Bronchial epithelial cell (primary cell): ENCODE measurements around the gene UAP1L1. TPM values are rescaled to one million over a fixed set of nuclear protein-coding genes. Genes with fewer than 3 reads are reported as not detected.
A peak's percentile ranks its signal among the peaks of the same experiment; 100 is the strongest.

Experiments
- DNase-seq: peaks from one replicate; pipeline ENCODE4 v3.0.0-alpha.2; 2010; ENCODE audit warnings: low read depth
- FAIRE-seq: peaks from 2 replicates; lab custom pipeline; 2011; peaks lifted over from hg19 to GRCh38; lab: Jason Lieb, UNC
- H3K27me3 ChIP-seq: 2 replicates; pipeline ENCODE4 v1.5.1; 2011; ENCODE audit warnings: low read length; ENCODE audit not compliant: control insufficient read depth, insufficient read depth
- H3K36me3 ChIP-seq: 2 replicates; pipeline ENCODE4 v1.5.1; 2011; ENCODE audit warnings: low read length; ENCODE audit not compliant: control insufficient read depth, insufficient read depth
- H3K4me3 ChIP-seq: 2 replicates; pipeline ENCODE4 v1.5.1; 2011; ENCODE audit warnings: mild to moderate bottlenecking, low read depth, low read length, control low read depth
- total RNA-seq: library from RNA; depleted of rRNA; stranded (reverse); fragments of >200 nt; gene quantifications from 2 replicates; pipeline ENCODE4 v1.2.1, GENCODE V29; 2014
- TF ChIP-seq, protein P1 (sequence below): IDR thresholded peaks from 2 replicates; pipeline ENCODE4 v1.5.1; 2011; ENCODE audit warnings: mild to moderate bottlenecking, moderate library complexity, low read length, control low read depth, inconsistent platforms; ENCODE audit not compliant: insufficient read depth, severe bottlenecking

UAP1L1 gene
- total RNA-seq, 1 donor from 2014 or later: 3.2 TPM

GRCh38 chr9:137085920-137086530 is 8.7 kb downstream of the UAP1L1 start:
- TF ChIP-seq, protein P1, sequence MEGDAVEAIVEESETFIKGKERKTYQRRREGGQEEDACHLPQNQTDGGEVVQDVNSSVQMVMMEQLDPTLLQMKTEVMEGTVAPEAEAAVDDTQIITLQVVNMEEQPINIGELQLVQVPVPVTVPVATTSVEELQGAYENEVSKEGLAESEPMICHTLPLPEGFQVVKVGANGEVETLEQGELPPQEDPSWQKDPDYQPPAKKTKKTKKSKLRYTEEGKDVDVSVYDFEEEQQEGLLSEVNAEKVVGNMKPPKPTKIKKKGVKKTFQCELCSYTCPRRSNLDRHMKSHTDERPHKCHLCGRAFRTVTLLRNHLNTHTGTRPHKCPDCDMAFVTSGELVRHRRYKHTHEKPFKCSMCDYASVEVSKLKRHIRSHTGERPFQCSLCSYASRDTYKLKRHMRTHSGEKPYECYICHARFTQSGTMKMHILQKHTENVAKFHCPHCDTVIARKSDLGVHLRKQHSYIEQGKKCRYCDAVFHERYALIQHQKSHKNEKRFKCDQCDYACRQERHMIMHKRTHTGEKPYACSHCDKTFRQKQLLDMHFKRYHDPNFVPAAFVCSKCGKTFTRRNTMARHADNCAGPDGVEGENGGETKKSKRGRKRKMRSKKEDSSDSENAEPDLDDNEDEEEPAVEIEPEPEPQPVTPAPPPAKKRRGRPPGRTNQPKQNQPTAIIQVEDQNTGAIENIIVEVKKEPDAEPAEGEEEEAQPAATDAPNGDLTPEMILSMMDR: no peak
- no peaks in the 10 kb centered on the region for H3K27me3 ChIP-seq
- H3K4me3 ChIP-seq: peak overlapping the region; percentile 74
- peak; percentile 19 for DNase-seq
- peaks cover 9% of the 10 kb centered on the region for H3K36me3 ChIP-seq
- FAIRE-seq: no peak

GRCh38 chr9:137086531-137087408 is 9.5 kb downstream of the UAP1L1 start, which contains the start of gene MAN1B1:
TSS of gene MAN1B1 (plus strand) at chr9:137086985. CDS start at chr9:137087000, 15 bp downstream.
- H3K36me3 ChIP-seq: peaks cover 10% of the 10 kb centered on the region
- H3K27me3 ChIP-seq: no peaks in the 10 kb centered on the region
- DNase-seq: peak; percentile 99
- H3K4me3 ChIP-seq: peak within 1 kb of the TSS; percentile 88
- TF ChIP-seq, protein P1: no peak
- FAIRE-seq: peak; percentile 75

DNA sequence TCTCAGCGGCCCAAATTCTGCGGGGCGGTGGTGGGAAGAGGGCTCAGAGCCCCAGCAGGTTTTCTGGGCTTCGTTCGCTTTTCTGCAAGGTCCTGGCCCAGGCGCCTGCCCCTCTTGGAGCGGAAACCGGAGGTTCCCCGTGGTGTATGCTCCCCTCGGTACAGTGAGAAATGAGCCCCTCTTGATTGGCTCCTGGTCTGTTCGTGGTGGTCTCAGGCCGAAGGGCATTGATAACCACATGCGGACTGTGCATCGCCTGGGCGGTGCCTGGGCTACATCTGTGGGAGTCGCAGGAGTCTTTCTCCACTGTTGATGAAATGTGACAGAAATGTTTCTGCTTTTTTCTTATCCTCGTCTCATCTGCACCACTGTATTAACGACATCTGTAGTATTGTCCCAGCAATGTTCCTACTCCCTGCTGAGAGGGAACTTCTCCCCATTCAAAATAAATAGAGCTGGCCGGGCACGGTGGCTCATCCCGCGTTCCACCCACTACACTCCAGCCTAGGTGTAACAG is 10.2 kb downstream of the UAP1L1 start:
- Histone ChIP-seq H3K27me3 (no peaks in the 10 kb centered on the region), H3K4me3 (peak overlapping the region; percentile 88), H3K36me3 (peaks cover 10% of the 10 kb centered on the region)
- FAIRE-seq (no peak), DNase-seq (no peak)
- TF ChIP-seq, protein P1: no peak

DNA sequence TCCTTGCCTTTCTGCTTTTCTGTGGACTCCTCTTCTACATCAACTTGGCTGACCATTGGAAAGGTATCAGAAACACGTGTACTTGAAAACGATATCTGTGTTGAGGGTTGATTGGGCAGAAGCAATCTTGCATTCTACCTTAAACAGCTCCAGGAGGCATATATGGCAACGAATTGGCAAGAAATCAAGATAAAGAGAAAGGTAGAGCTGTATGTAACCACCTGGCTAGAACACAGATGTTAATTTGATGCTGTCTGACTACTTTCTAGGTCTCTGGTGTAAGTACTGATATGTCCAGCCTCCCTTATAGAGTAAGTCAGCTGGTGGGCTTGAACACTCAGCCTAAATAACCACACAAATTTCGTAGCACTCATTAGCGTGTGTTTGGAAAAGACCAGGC is 10.8 kb downstream of the UAP1L1 start:
- FAIRE-seq: no peak
- peaks cover 7% of the 10 kb centered on the region for H3K36me3 ChIP-seq
- no peak overlapping the region for H3K4me3 ChIP-seq
- TF ChIP-seq, protein P1: no peak
- no peak for DNase-seq
- H3K27me3 ChIP-seq: no peaks in the 10 kb centered on the region

- Histone ChIP-seq H3K36me3 (peaks cover 7% of the 10 kb centered on the region), H3K4me3 (no peak overlapping the region), H3K27me3 (no peaks in the 10 kb centered on the region)
- no peak for DNase-seq
- no peak for FAIRE-seq
- TF ChIP-seq, protein P1: no peak
These were observed 12.1 kb downstream of the UAP1L1 start for GRCh38 chr9:137089232-137089947.
